Measurements from ENCODE around the gene FBXL4.
A peak's percentile ranks its signal among the peaks of the same experiment; 100 is the strongest.

Gene FBXL4

GRCh38 chr6:98848539-98849242, 99.1 kb downstream of the FBXL4 start:
- H3K4me3 Mint-ChIP-seq, result no peak overlapping the region
- H3K27ac Mint-ChIP-seq, result no peak overlapping the region
- no peak for TF ChIP-seq CTCF (IDR thresholded peaks at IDR 0.05; ENCODE audit: unreplicated experiment in 3 of 3)
- H3K4me1 Mint-ChIP-seq, result peaks cover 13% of the 10 kb centered on the region
- peaks cover 69% of the 10 kb centered on the region for H3K27me3 Mint-ChIP-seq (ENCODE audit: low read depth)
- H3K36me3 Mint-ChIP-seq (ENCODE audit: low read depth), result no peaks in the 10 kb centered on the region
- H3K9me3 Mint-ChIP-seq, result no peaks in the 10 kb centered on the region

- Mint-ChIP-seq H3K36me3 (ENCODE audit: low read depth) (no peaks in the 10 kb centered on the region), H3K4me3 (peak overlapping the region in 1 of 3 experiments; percentile 37), H3K27me3 (ENCODE audit: low read depth) (peaks cover 76% of the 10 kb centered on the region), H3K9me3 (no peaks in the 10 kb centered on the region), H3K27ac (no peak overlapping the region), H3K4me1 (peaks cover 13% of the 10 kb centered on the region)
- TF ChIP-seq CTCF (IDR thresholded peaks at IDR 0.05; ENCODE audit: unreplicated experiment in 3 of 3), result no peak
Measured at GRCh38 chr6:98847779-98848538, 99.8 kb downstream of the FBXL4 start.

GRCh38 chr6:98847416-98847778, 100.3 kb downstream of the FBXL4 start:
- Mint-ChIP-seq H3K9me3 (no peaks in the 10 kb centered on the region), H3K4me1 (peaks cover 13% of the 10 kb centered on the region), H3K27ac (no peak overlapping the region), H3K27me3 (ENCODE audit: low read depth) (peaks cover 82% of the 10 kb centered on the region), H3K4me3 (peak overlapping the region in 1 of 3 experiments; percentile 37), H3K36me3 (ENCODE audit: low read depth) (no peaks in the 10 kb centered on the region)
- TF ChIP-seq CTCF (IDR thresholded peaks at IDR 0.05; ENCODE audit: unreplicated experiment in 3 of 3), result no peak

- Mint-ChIP-seq H3K4me1 (peaks cover 13% of the 10 kb centered on the region), H3K36me3 (ENCODE audit: low read depth) (no peaks in the 10 kb centered on the region), H3K27ac (peak overlapping the region in 1 of 3 experiments; percentile 0), H3K9me3 (no peaks in the 10 kb centered on the region), H3K4me3 (peak overlapping the region; percentile 74 to 78 (median 76)), H3K27me3 (ENCODE audit: low read depth) (peaks cover 92% of the 10 kb centered on the region)
- no peak for TF ChIP-seq CTCF (IDR thresholded peaks at IDR 0.05; ENCODE audit: unreplicated experiment in 3 of 3)
Measured at GRCh38 chr6:98846021-98846380, 101.7 kb downstream of the FBXL4 start.

GRCh38 chr6:98845211-98846020, 102.3 kb downstream of the FBXL4 start:
- Mint-ChIP-seq H3K27me3 (ENCODE audit: low read depth) (peaks cover 97% of the 10 kb centered on the region), H3K36me3 (ENCODE audit: low read depth) (no peaks in the 10 kb centered on the region)

More at GRCh38 chr6:98845211-98846020, 102.3 kb downstream of the FBXL4 start:
- Mint-ChIP-seq H3K9me3 (peaks cover 2% of the 10 kb centered on the region), H3K4me3 (peak overlapping the region; percentile 74 to 78 (median 76)), H3K4me1 (peaks cover 13% of the 10 kb centered on the region), H3K27ac (peak overlapping the region in 1 of 3 experiments; percentile 0)
- TF ChIP-seq CTCF (IDR thresholded peaks at IDR 0.05; ENCODE audit: unreplicated experiment in 3 of 3), result peak; percentile 81 to 86 (median 82)
